GM10266 (cell line): ENCODE measurements around the gene TTLL13.

Source experiments
- DNase-seq: peaks from one replicate; pipeline ENCODE4 v3.0.0; 2012; ENCODE audit errors: extremely low spot score
- CTCF ChIP-seq: IDR thresholded peaks from 2 replicates; pipeline ENCODE4 v1.5.1; 2012; ENCODE audit warnings: mild to moderate bottlenecking, low read depth; ENCODE audit not compliant: control insufficient read depth, insufficient read depth; ENCODE audit errors: missing control alignments

TTLL13 gene

GRCh38 chr15:90225504-90226234, 23.7 kb upstream of the TTLL13 start:
- TF ChIP-seq CTCF: no peak
- no peak for DNase-seq

GRCh38 chr15:90227336-90227735, 22.0 kb upstream of the TTLL13 start:
- no peak for TF ChIP-seq CTCF
- DNase-seq: no peak

- no peak for DNase-seq
- no peak for TF ChIP-seq CTCF
Observed at GRCh38 chr15:90227816-90228772, 21.3 kb upstream of the TTLL13 start.

- no peak for TF ChIP-seq CTCF
- DNase-seq: no peak
Observed at GRCh38 chr15:90228960-90229359, 20.4 kb upstream of the TTLL13 start.

- DNase-seq: no peak
- no peak for TF ChIP-seq CTCF
Observed at GRCh38 chr15:90230071-90230494, 19.3 kb upstream of the TTLL13 start.

- no peak for DNase-seq
Observed at GRCh38 chr15:90230610-90231009, 18.7 kb upstream of the TTLL13 start.

More at GRCh38 chr15:90230610-90231009, 18.7 kb upstream of the TTLL13 start:
- TF ChIP-seq CTCF: no peak
